K562 (cell line): Measurements from ENCODE around the gene CRTAP. TPM values are rescaled to one million over a fixed set of nuclear protein-coding genes. Genes with fewer than 3 reads are reported as not detected.

Experiments
- CHAMP1 ChIP-seq: fragments of 450-650 bp; IDR thresholded peaks from 2 replicates; pipeline ENCODE4 v1.6.1; 2016; ENCODE audit warnings: mild to moderate bottlenecking
- DNMT1 ChIP-seq: fragments of 450-650 bp; IDR thresholded peaks from 2 replicates; pipeline ENCODE4 v1.6.1; 2016; ENCODE audit warnings: antibody characterized with exemption, mild to moderate bottlenecking
- EHMT2 ChIP-seq: fragments of 450-650 bp; IDR thresholded peaks from 2 replicates; pipeline ENCODE4 v1.6.1; 2018; ENCODE audit warnings: antibody characterized with exemption
- HNRNPL ChIP-seq: fragments of 200-400 bp; formaldehyde crosslinking; IDR thresholded peaks from 2 replicates; pipeline ENCODE4 v1.6.1; 2017; ENCODE audit warnings: low read depth, mild to moderate bottlenecking, low read length
- KAT7 ChIP-seq: sonication (generic); formaldehyde crosslinking; IDR thresholded peaks from 2 replicates; pipeline ENCODE4 v1.8.0; 2022; ENCODE audit warnings: missing genetic modification reagents, mild to moderate bottlenecking, borderline replicate concordance
- LCOR ChIP-seq: sonication (generic); formaldehyde crosslinking; IDR thresholded peaks from 2 replicates; pipeline ENCODE4 v1.8.0; 2022; ENCODE audit warnings: mild to moderate bottlenecking, missing genetic modification reagents
- RBM17 ChIP-seq: fragments of 200-400 bp; formaldehyde crosslinking; IDR thresholded peaks from 2 replicates; pipeline ENCODE4 v1.6.1; 2017; ENCODE audit warnings: low read depth, mild to moderate bottlenecking, low read length, borderline replicate concordance
- REST ChIP-seq, 2 experiments: fragments of 450-650 bp; formaldehyde crosslinking in 1 of 2; IDR thresholded peaks; 2 replicates each; pipeline versions ENCODE4 v1.4.0 to v1.6.1; 2014 to 2020; ENCODE audit warnings: mild to moderate bottlenecking in 2 of 2, borderline replicate concordance in 1 of 2, low read depth in 1 of 2
- SFPQ ChIP-seq: fragments of 200-400 bp; formaldehyde crosslinking; IDR thresholded peaks from 2 replicates; pipeline ENCODE4 v1.6.1; 2017; ENCODE audit warnings: mild to moderate bottlenecking, low read depth, low read length, moderate library complexity
- SMARCA4 ChIP-seq: fragments of 450-650 bp; IDR thresholded peaks from 2 replicates; pipeline ENCODE4 v1.6.1; 2016
- TFAM ChIP-seq: fragments of 250-450 bp; sonication (Bioruptor Pico); conservative IDR thresholded peaks from 2 replicates; pipeline ENCODE4 v1.5.0; 2021; ENCODE audit warnings: mild to moderate bottlenecking, moderate library complexity
- YY1 ChIP-seq, 3 experiments: IDR thresholded peaks; 2 replicates each; pipeline ENCODE4 v1.6.1; 2011; ENCODE audit warnings: low read length in 2 of 3, mild to moderate bottlenecking in 2 of 3, moderate library complexity in 2 of 3, borderline replicate concordance in 1 of 3, control low read depth in 1 of 3, low read depth in 1 of 3; ENCODE audit not compliant: insufficient read depth in 3 of 3, insufficient replicate concordance in 2 of 3, control insufficient read depth in 1 of 3, insufficient read length in 1 of 3; ENCODE audit errors: extremely low read depth in 1 of 3
- ZNF174 ChIP-seq: fragments of 250-450 bp; sonication (Bioruptor Pico); IDR thresholded peaks from 2 replicates; pipeline ENCODE4 v1.4.0; 2020; ENCODE audit warnings: mild to moderate bottlenecking
- polyA plus RNA-seq, 8 experiments: library from polyadenylated mRNA; depleted of rRNA in 4 of 8; stranded (reverse) in 5 of 8; unstranded in 3 of 8; fragments of >200 nt; fragmentation: Nextera tagmentation in 2 of 8; fragmentation: Illumina TruSeq in 1 of 8; extraction: Ambion mirVana in 2 of 8; extraction: Trizol in 1 of 8; gene quantifications; 2 replicates each; pipeline versions ENCODE4 v1.2.1 to v1.2.3, GENCODE V29; 2011 to 2014; ENCODE audit warnings: inconsistent platforms in 1 of 8, missing spikeins in 1 of 8
- total RNA-seq, 7 experiments: library from RNA; depleted of rRNA in 6 of 7; stranded (reverse); fragments of >200 nt in 6 of 7; fragmentation: Illumina TruSeq in 2 of 7; extraction: Trizol in 2 of 7; gene quantifications; 2 replicates each; pipeline versions ENCODE4 v1.2.1 to v1.2.3, GENCODE V29; 2011 to 2021; ENCODE audit warnings: low replicate concordance in 1 of 7

CRTAP gene
- total and polyA plus RNA-seq, 9 of the 15 experiments (the other 6 are each of a cell fraction or from before 2014, with no cell fraction given) = 10.0 to 121 (median 53.0) TPM

GRCh38 chr3:33093847-33094246, 20.0 kb upstream of the CRTAP start (continued):
- no peak for TF ChIP-seq RBM17
- no peak for TF ChIP-seq TFAM (CRISPR knock-in tag)
- no peak for TF ChIP-seq LCOR
- peak; percentile 20; the same call in 1 of the 2 replicates for TF ChIP-seq CHAMP1
- TF ChIP-seq EHMT2 = 0 out of 2 replicates have a peak, but pooled peaks have one; percentile 43
- no peak for TF ChIP-seq REST (IDR thresholded peaks at IDR 0.05; ENCODE audit: borderline replicate concordance)
- no peak for TF ChIP-seq REST (CRISPR knock-in tag; IDR thresholded peaks at IDR 0.05; ENCODE audit: low read depth)
- TF ChIP-seq YY1 (IDR thresholded peaks at IDR 0.05; ENCODE audit: borderline replicate concordance in 1 of 3, control insufficient read depth in 1 of 3, extremely low read depth in 1 of 3, insufficient read depth in 3 of 3, insufficient read length in 1 of 3, insufficient replicate concordance in 2 of 3, low read depth in 1 of 3, low read length in 2 of 3) = peak in 1 of 3 experiments; percentile 19
- TF ChIP-seq SFPQ = no peak
- TF ChIP-seq DNMT1 = no peak
- no peak for TF ChIP-seq KAT7 (CRISPR knock-in tag)
- no peak for TF ChIP-seq HNRNPL
- TF ChIP-seq ZNF174 = no peak
- TF ChIP-seq SMARCA4 = no peak
